Smooth muscle cell (in vitro differentiated cells): ENCODE data around the gene CFAP45. TPM values are rescaled to one million over a fixed set of nuclear protein-coding genes. Genes with fewer than 3 reads are reported as not detected.

Experiments used
- DNase-seq: peaks from one replicate; lab custom pipeline; 2025; ENCODE audit not compliant: unreplicated experiment; lab: John Stamatoyannopoulos, UW
- H2AFZ ChIP-seq: fragments of 200-600 bp; sonication (generic); 2 replicates; pipeline ENCODE4 v1.6.0; 2016; ENCODE audit warnings: antibody characterized with exemption, low read depth, mild to moderate bottlenecking
- H3F3A ChIP-seq: fragments of 200-600 bp; sonication (generic); 2 replicates; pipeline ENCODE4 v1.6.0; 2017; ENCODE audit warnings: antibody characterized with exemption, low read depth
- H3K27ac ChIP-seq: fragments of 200-600 bp; sonication (generic); 2 replicates; pipeline ENCODE4 v1.5.1; 2016; ENCODE audit warnings: low read depth, mild to moderate bottlenecking
- H3K27me3 ChIP-seq: fragments of 200-600 bp; sonication (generic); 2 replicates; pipeline ENCODE4 v1.6.1; 2016; ENCODE audit warnings: low read depth, mild to moderate bottlenecking
- H3K36me3 ChIP-seq: fragments of 200-600 bp; sonication (generic); 2 replicates; pipeline ENCODE4 v1.5.1; 2016; ENCODE audit warnings: low read depth
- H3K4me1 ChIP-seq: fragments of 200-600 bp; sonication (generic); 2 replicates; pipeline ENCODE4 v1.5.1; 2016; ENCODE audit warnings: low read depth
- H3K4me2 ChIP-seq: fragments of 200-600 bp; sonication (generic); 2 replicates; pipeline ENCODE4 v1.6.0; 2016; ENCODE audit warnings: mild to moderate bottlenecking
- H3K4me3 ChIP-seq: fragments of 200-600 bp; sonication (generic); 2 replicates; pipeline ENCODE4 v1.5.1; 2016; ENCODE audit warnings: mild to moderate bottlenecking
- H3K79me2 ChIP-seq: fragments of 200-600 bp; sonication (generic); 2 replicates; pipeline ENCODE4 v1.6.0; 2016; ENCODE audit warnings: low read depth, mild to moderate bottlenecking
- H3K9ac ChIP-seq: fragments of 200-600 bp; sonication (generic); 2 replicates; pipeline ENCODE4 v1.6.0; 2016; ENCODE audit warnings: low read depth
- H3K9me3 ChIP-seq: fragments of 200-600 bp; sonication (generic); replicated peaks from 2 replicates; pipeline ENCODE4 v1.5.1; 2016; ENCODE audit warnings: low read depth
- H4K20me1 ChIP-seq: fragments of 200-600 bp; sonication (generic); 2 replicates; pipeline ENCODE4 v1.6.0; 2016; ENCODE audit warnings: low read depth
- CTCF ChIP-seq: fragments of 200-600 bp; sonication (generic); IDR thresholded peaks from 2 replicates; pipeline ENCODE4 v1.5.1; 2017; ENCODE audit warnings: borderline replicate concordance, mild to moderate bottlenecking, antibody characterized with exemption; ENCODE audit not compliant: insufficient read depth, poor library complexity, severe bottlenecking
- WGBS: methylation state at CpG from one replicate; pipeline ENCODE4 v1.1.7; 2016; ENCODE audit warnings: low lambda C conversion rate; 5-methylcytosine and 5-hydroxymethylcytosine counted together
- polyA plus RNA-seq: library from polyadenylated mRNA; unstranded; fragments of >200 nt; fragmentation: Nextera tagmentation; extraction: Ambion mirVana; gene quantifications from 2 replicates; pipeline ENCODE4 v1.2.1, GENCODE V29; 2016
- total RNA-seq: library from RNA; depleted of rRNA; stranded (reverse); fragments of >200 nt; gene quantifications from 2 replicates; pipeline ENCODE4 v1.2.3, GENCODE V29; 2014

Gene CFAP45
- total and polyA plus RNA-seq, 2 experiments from 2014 or later, result 1.2 to 1.3 TPM

GRCh38 chr1:159849626-159850366 lies 50.2 kb downstream of the CFAP45 start:
- Histone ChIP-seq H3K27me3 (no peaks in the 10 kb centered on the region), H3K36me3 (no peaks in the 10 kb centered on the region), H3K4me2 (peak overlapping the region; percentile 64), H4K20me1 (no peaks in the 10 kb centered on the region), H3K9ac (peak overlapping the region; percentile 34), H3K9me3 (no peaks in the 10 kb centered on the region), H2AFZ (no peak overlapping the region), H3K4me3 (no peak overlapping the region), H3K4me1 (peaks cover 16% of the 10 kb centered on the region), H3K27ac (peak overlapping the region; percentile 89), H3F3A (peaks cover 18% of the 10 kb centered on the region), H3K79me2 (no peaks in the 10 kb centered on the region)
- no peak for TF ChIP-seq CTCF
- DNase-seq, result no peak
- 9% methylated on average over 2 of the region's 2 CpGs for WGBS

- H3K9ac ChIP-seq, result no peak overlapping the region
- 26% methylated on average over 3 of the region's 3 CpGs for WGBS
- H3K4me3 ChIP-seq, result no peak overlapping the region
- peak overlapping the region; percentile 89 for H3K27ac ChIP-seq
- no peaks in the 10 kb centered on the region for H3K79me2 ChIP-seq
- H3F3A ChIP-seq, result peaks cover 16% of the 10 kb centered on the region
- no peak for TF ChIP-seq CTCF
- no peaks in the 10 kb centered on the region for H4K20me1 ChIP-seq
- H3K9me3 ChIP-seq, result no peaks in the 10 kb centered on the region
- no peak overlapping the region for H3K4me2 ChIP-seq
- no peaks in the 10 kb centered on the region for H3K36me3 ChIP-seq
- H3K4me1 ChIP-seq, result peaks cover 9% of the 10 kb centered on the region
- DNase-seq, result no peak
- H3K27me3 ChIP-seq, result no peaks in the 10 kb centered on the region
- H2AFZ ChIP-seq, result no peak overlapping the region
Observed at GRCh38 chr1:159848326-159848725, 51.6 kb downstream of the CFAP45 start.

GRCh38 chr1:159847231-159847630 lies 52.7 kb downstream of the CFAP45 start:
- H3K4me2 ChIP-seq, result no peak overlapping the region
- H3K27me3 ChIP-seq, result no peaks in the 10 kb centered on the region
- peaks cover 6% of the 10 kb centered on the region for H3F3A ChIP-seq
- H3K9ac ChIP-seq, result no peak overlapping the region
- H3K4me1 ChIP-seq, result peaks cover 6% of the 10 kb centered on the region
- H3K27ac ChIP-seq, result peak overlapping the region; percentile 89
- no peak overlapping the region for H2AFZ ChIP-seq
- no peaks in the 10 kb centered on the region for H3K79me2 ChIP-seq
- no peak for DNase-seq
- H3K4me3 ChIP-seq, result no peak overlapping the region
- no peaks in the 10 kb centered on the region for H4K20me1 ChIP-seq
- H3K36me3 ChIP-seq, result no peaks in the 10 kb centered on the region
- H3K9me3 ChIP-seq, result no peaks in the 10 kb centered on the region
- no peak for TF ChIP-seq CTCF
- 73% methylated on average over 4 of the region's 4 CpGs for WGBS
